OCI-LY3 (cell line): ENCODE data around the gene CLCN2.

Source experiments
- H2AFZ ChIP-seq: fragments of 200-600, 300-600 bp; shearing (Covaris generic); 2 replicates; pipeline ENCODE4 v1.6.0; 2014; ENCODE audit warnings: antibody characterized with exemption, low read depth, low read length
- H3K27ac ChIP-seq: fragments of 200-600, 300-600 bp; sonication (generic); 2 replicates; pipeline ENCODE4 v1.5.1; 2014; ENCODE audit warnings: mild to moderate bottlenecking, low read length, moderate library complexity, mixed read lengths
- H3K27me3 ChIP-seq: fragments of 200-600, 300-600 bp; sonication (generic); 2 replicates; pipeline ENCODE4 v1.6.1; 2014; ENCODE audit warnings: low read depth, low read length, mixed read lengths
- H3K36me3 ChIP-seq: fragments of 200-600, 300-600 bp; sonication (generic); replicated peaks from 2 replicates; pipeline ENCODE3; 2014; ENCODE audit warnings: low read depth, low read length, mixed read lengths
- H3K4me1 ChIP-seq: fragments of 300-600, 200-600 bp; sonication (generic); 2 replicates; pipeline ENCODE4 v1.6.1; 2014; ENCODE audit warnings: low read length, mixed read lengths
- H3K4me2 ChIP-seq: fragments of 200-600, 300-600 bp; sonication (generic); 2 replicates; pipeline ENCODE4 v1.6.1; 2014; ENCODE audit warnings: low read length, mixed read lengths
- H3K4me3 ChIP-seq: fragments of 300-600, 200-600 bp; sonication (generic); 2 replicates; pipeline ENCODE4 v1.5.1; 2014; ENCODE audit warnings: antibody characterized with exemption, mild to moderate bottlenecking, low read length, moderate library complexity
- H3K79me2 ChIP-seq: fragments of 300-600, 200-600 bp; shearing (Covaris generic); 2 replicates; pipeline ENCODE4 v1.6.1; 2014; ENCODE audit warnings: mild to moderate bottlenecking, low read length, mixed read lengths
- H3K9ac ChIP-seq: fragments of 300-600, 200-600 bp; shearing (Covaris generic); 2 replicates; pipeline ENCODE4 v1.6.0; 2014; ENCODE audit warnings: mild to moderate bottlenecking, low read length, moderate library complexity
- H3K9me3 ChIP-seq: fragments of 200-600, 300-600 bp; shearing (Covaris generic); 2 replicates; pipeline ENCODE4 v1.6.1; 2014; ENCODE audit warnings: low read length, mixed read lengths; ENCODE audit not compliant: insufficient read depth
- H4K20me1 ChIP-seq: fragments of 200-600, 300-600 bp; sonication (generic); 2 replicates; pipeline ENCODE4 v1.6.1; 2016; ENCODE audit warnings: low read length, mixed read lengths; ENCODE audit not compliant: insufficient read depth
- EZH2phosphoT487 ChIP-seq: fragments of 200-600 bp; shearing (Covaris generic); IDR thresholded peaks from 2 replicates; pipeline ENCODE4 v1.6.1; 2018; ENCODE audit warnings: antibody characterized with exemption, mixed run types, low read depth
- TF ChIP-seq, protein P1 (sequence below): fragments of 200-600, 300-600 bp; sonication (generic); IDR thresholded peaks from 2 replicates; pipeline ENCODE4 v1.5.1; 2014; ENCODE audit warnings: antibody characterized with exemption, low read length, low read depth

Gene CLCN2

DNA sequence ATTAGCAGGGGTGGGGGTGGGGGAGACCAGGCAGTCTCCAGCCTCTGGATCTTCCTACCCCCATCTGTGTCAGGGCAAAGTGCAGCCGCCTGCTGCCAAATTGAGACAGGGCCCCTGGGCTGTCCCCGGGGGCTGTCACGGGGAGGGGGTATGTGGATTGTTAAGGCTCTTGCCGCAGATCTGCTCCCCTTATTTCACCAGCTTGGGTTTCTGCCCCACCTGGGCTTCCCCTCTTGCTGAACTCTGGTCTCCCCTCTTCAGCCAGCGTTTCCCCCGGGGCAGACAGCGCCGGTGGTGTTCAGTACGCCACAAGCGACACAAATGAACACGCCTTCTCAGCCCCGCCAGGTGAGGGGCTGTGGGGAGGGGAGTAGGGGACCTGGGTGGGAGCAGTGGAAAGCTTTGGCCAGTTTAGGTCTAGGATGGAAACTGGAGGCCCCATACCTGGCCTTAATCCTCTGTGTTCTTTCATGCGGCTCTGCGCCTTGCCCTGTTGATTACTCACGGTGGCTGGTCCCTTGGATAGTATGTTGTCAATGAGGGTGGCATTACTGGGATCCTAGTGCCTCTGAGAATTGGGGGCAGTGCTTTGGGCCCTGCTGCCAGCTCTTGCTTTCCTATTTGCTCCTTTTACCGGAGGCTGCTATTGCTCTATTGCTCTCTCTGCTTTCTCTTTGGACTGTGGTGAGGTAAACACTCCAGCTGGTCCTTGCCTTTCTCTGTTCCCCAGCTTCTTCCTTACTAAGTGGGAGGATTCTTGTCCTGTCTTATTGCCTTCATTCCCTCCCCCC lies 45.3 kb downstream of the CLCN2 start:
- peak overlapping the region; percentile 98 for H3K4me3 ChIP-seq
- peaks cover 65% of the 10 kb centered on the region for H3K79me2 ChIP-seq
- no peak overlapping the region for H2AFZ ChIP-seq
- H3K27me3 ChIP-seq = no peaks in the 10 kb centered on the region
- H3K9me3 ChIP-seq = no peaks in the 10 kb centered on the region
- H3K36me3 ChIP-seq = peaks cover 45% of the 10 kb centered on the region
- H3K27ac ChIP-seq = peak overlapping the region; percentile 69; the same call in 1 of the 2 replicates
- TF ChIP-seq, protein P1, sequence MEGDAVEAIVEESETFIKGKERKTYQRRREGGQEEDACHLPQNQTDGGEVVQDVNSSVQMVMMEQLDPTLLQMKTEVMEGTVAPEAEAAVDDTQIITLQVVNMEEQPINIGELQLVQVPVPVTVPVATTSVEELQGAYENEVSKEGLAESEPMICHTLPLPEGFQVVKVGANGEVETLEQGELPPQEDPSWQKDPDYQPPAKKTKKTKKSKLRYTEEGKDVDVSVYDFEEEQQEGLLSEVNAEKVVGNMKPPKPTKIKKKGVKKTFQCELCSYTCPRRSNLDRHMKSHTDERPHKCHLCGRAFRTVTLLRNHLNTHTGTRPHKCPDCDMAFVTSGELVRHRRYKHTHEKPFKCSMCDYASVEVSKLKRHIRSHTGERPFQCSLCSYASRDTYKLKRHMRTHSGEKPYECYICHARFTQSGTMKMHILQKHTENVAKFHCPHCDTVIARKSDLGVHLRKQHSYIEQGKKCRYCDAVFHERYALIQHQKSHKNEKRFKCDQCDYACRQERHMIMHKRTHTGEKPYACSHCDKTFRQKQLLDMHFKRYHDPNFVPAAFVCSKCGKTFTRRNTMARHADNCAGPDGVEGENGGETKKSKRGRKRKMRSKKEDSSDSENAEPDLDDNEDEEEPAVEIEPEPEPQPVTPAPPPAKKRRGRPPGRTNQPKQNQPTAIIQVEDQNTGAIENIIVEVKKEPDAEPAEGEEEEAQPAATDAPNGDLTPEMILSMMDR = no peak
- no peak for TF ChIP-seq EZH2phosphoT487
- peak overlapping the region; percentile 88 for H3K4me2 ChIP-seq
- H3K9ac ChIP-seq = peak overlapping the region; percentile 96
- H4K20me1 ChIP-seq = peaks cover 57% of the 10 kb centered on the region
- H3K4me1 ChIP-seq = peaks cover 19% of the 10 kb centered on the region

DNA sequence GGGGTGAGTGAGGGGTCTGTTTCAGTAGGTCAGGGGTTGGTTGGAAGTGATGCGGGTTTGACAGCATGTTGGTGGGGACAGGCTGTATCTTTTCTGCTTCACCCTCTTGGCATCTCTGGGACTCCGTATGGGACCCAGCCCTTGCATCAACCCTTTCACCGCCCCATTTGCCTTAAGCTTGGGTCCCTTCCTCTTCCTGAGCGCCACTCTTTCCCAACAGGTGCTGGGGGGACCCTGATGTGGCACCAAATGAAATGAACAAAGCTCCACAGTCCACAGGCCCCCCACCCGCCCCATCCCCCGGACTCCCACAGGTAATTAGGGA lies 45.9 kb downstream of the CLCN2 start:
- H3K9ac ChIP-seq = peak overlapping the region; percentile 96
- H3K9me3 ChIP-seq = no peaks in the 10 kb centered on the region
- peaks cover 19% of the 10 kb centered on the region for H3K4me1 ChIP-seq
- H3K4me3 ChIP-seq = peak overlapping the region; percentile 98
- H2AFZ ChIP-seq = no peak overlapping the region
- peaks cover 52% of the 10 kb centered on the region for H4K20me1 ChIP-seq
- peak overlapping the region; percentile 69 for H3K27ac ChIP-seq
- H3K36me3 ChIP-seq = peaks cover 39% of the 10 kb centered on the region
- no peaks in the 10 kb centered on the region for H3K27me3 ChIP-seq
- TF ChIP-seq, protein P1 = no peak
- no peak for TF ChIP-seq EZH2phosphoT487
- peak overlapping the region; percentile 88 for H3K4me2 ChIP-seq
- H3K79me2 ChIP-seq = peaks cover 59% of the 10 kb centered on the region

DNA sequence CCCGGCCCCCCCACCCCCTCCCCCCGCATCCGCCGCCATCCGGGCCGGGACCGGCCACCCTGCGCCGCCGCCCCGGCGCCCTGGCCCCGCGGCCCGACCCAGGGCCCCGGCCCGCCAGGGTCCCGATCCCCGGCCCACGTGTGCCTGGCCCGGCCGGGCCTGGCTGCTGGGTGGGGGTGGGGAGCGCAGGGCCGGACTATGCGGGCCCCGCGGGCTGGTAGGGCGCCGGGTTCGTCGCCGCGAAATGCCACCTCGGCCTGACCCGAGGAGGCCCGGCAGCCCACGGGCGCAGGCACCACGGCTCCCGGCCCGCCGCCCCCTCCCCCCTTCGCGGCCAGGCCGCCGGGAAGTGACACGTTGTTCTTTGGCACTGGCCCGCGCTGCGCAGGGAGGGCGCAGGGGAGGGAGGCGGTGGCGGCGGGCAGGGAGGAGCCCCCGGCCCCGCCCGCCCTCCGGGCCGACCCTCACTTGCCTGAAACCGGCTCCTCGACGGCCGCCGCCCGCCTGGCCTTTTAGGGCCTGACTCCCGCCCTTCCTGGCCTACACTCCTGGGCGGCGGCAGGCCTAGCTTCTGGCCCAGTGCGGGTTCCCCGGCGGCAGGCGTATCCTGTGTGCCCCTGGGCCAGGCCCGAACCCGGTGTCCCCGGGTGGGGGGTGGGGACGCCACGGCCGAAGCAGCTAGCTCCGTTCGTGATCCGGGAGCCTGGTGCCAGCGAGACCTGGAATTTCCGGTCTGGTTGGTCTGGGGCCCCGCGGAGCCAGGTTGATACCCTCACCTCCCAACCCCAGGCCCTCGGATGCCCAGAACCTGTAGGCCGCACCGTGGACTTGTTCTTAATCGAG lies 46.5 kb downstream of the CLCN2 start:
- Histone ChIP-seq H3K79me2 (peaks cover 54% of the 10 kb centered on the region), H3K36me3 (peaks cover 42% of the 10 kb centered on the region), H3K4me2 (peak overlapping the region; percentile 88), H3K4me3 (peak overlapping the region; percentile 98), H3K4me1 (peaks cover 19% of the 10 kb centered on the region), H4K20me1 (peaks cover 47% of the 10 kb centered on the region), H3K27ac (peak overlapping the region; percentile 69), H3K9ac (peak overlapping the region; percentile 96), H3K9me3 (no peaks in the 10 kb centered on the region), H2AFZ (no peak overlapping the region), H3K27me3 (no peaks in the 10 kb centered on the region)
- TF ChIP-seq EZH2phosphoT487 = no peak
- TF ChIP-seq, protein P1 = no peak

DNA sequence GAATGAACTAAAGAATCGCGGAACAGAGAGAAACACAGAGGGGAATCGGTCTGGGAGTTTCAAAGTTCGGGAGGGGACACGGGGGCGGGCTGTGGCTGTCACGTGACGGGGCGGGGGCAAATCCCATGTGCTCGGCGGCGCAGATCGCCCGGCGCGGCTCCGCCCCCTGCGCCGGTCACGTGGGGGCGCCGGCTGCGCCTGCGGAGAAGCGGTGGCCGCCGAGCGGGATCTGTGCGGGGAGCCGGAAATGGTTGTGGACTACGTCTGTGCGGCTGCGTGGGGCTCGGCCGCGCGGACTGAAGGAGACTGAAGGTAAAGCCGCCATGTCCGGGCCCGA lies 47.1 kb downstream of the CLCN2 start, which contains the start of gene EIF4G1:
Gene EIF4G1 (plus strand): TSS at position 244 of the 337 bp plus-strand sequence. CDS start 1,191 bp downstream, outside the sequence.
- Histone ChIP-seq H3K36me3 (peaks cover 37% of the 10 kb centered on the region), H3K4me3 (peak within 1 kb of the TSS; percentile 98), H3K27ac (peak within 1 kb of the TSS; percentile 69), H3K9me3 (no peaks in the 10 kb centered on the region), H4K20me1 (peaks cover 41% of the 10 kb centered on the region), H2AFZ (peak within 1 kb of the TSS; percentile 72; the same call in 1 of the 2 replicates), H3K4me1 (peaks cover 19% of the 10 kb centered on the region), H3K9ac (peak within 1 kb of the TSS; percentile 96), H3K27me3 (no peaks in the 10 kb centered on the region), H3K4me2 (peak within 1 kb of the TSS; percentile 88), H3K79me2 (peaks cover 48% of the 10 kb centered on the region)
- TF ChIP-seq, protein P1 = no peak
- no peak for TF ChIP-seq EZH2phosphoT487
